Measurements from ENCODE around the gene DHRSX.
"Not testable (repeated sequence)": the region's sequence is repeated elsewhere in the genome, so short reads cannot be mapped to it uniquely, and the experiment has no call there.

The DHRSX gene

GRCh38 chrX:2395261-2395992, 105.3 kb downstream of the DHRSX start:
- DNase-seq (ENCODE audit: insufficient read length, low spot score) (no peak), FAIRE-seq (no peak)
- no peak for TF ChIP-seq POLR2A (IDR thresholded peaks at IDR 0.05; ENCODE audit: low read depth, low read length)

GRCh38 chrX:2391869-2392606, 108.7 kb downstream of the DHRSX start:
- DNase-seq (ENCODE audit: insufficient read length, low spot score) = peak; percentile 62
- TF ChIP-seq POLR2A (IDR thresholded peaks at IDR 0.05; ENCODE audit: low read depth, low read length) = no peak
- peak; percentile 81 for FAIRE-seq

- DNase-seq (ENCODE audit: insufficient read length, low spot score) = no peak
- no peak for TF ChIP-seq POLR2A (IDR thresholded peaks at IDR 0.05; ENCODE audit: low read depth, low read length)
- FAIRE-seq = no peak
Measured at GRCh38 chrX:2390754-2391153, 110.0 kb downstream of the DHRSX start.

GRCh38 chrX:2389731-2390130, 111.0 kb downstream of the DHRSX start:
- not testable (repeated sequence) for DNase-seq (ENCODE audit: insufficient read length, low spot score); FAIRE-seq

GRCh38 chrX:2389324-2389723, 111.5 kb downstream of the DHRSX start:
- FAIRE-seq (no peak), DNase-seq (ENCODE audit: insufficient read length, low spot score) (no peak)
- TF ChIP-seq POLR2A (IDR thresholded peaks at IDR 0.05; ENCODE audit: low read depth, low read length) = no peak

- no peak for TF ChIP-seq POLR2A (IDR thresholded peaks at IDR 0.05; ENCODE audit: low read depth, low read length)
- DNase-seq (ENCODE audit: insufficient read length, low spot score) (no peak), FAIRE-seq (no peak)
Measured at GRCh38 chrX:2388669-2389068, 112.1 kb downstream of the DHRSX start.

GRCh38 chrX:2387614-2388239, 113.0 kb downstream of the DHRSX start:
- no peak for FAIRE-seq
- no peak for DNase-seq (ENCODE audit: insufficient read length, low spot score)
- TF ChIP-seq POLR2A (IDR thresholded peaks at IDR 0.05; ENCODE audit: low read depth, low read length) = no peak

GRCh38 chrX:2385224-2385623, 115.6 kb downstream of the DHRSX start:
- DNase-seq (ENCODE audit: insufficient read length, low spot score) = peak; percentile 30
- no peak for TF ChIP-seq POLR2A (IDR thresholded peaks at IDR 0.05; ENCODE audit: low read depth, low read length)
- FAIRE-seq = no peak

- no peak for FAIRE-seq
- DNase-seq (ENCODE audit: insufficient read length, low spot score) = no peak
- TF ChIP-seq POLR2A (IDR thresholded peaks at IDR 0.05; ENCODE audit: low read depth, low read length) = no peak
Measured at GRCh38 chrX:2384486-2384885, 116.3 kb downstream of the DHRSX start.

GRCh38 chrX:2383735-2384134, 117.0 kb downstream of the DHRSX start:
- FAIRE-seq (no peak), DNase-seq (ENCODE audit: insufficient read length, low spot score) (no peak)
- TF ChIP-seq POLR2A (IDR thresholded peaks at IDR 0.05; ENCODE audit: low read depth, low read length) = no peak

- FAIRE-seq (no peak), DNase-seq (ENCODE audit: insufficient read length, low spot score) (no peak)
- no peak for TF ChIP-seq POLR2A (IDR thresholded peaks at IDR 0.05; ENCODE audit: low read depth, low read length)
Measured at GRCh38 chrX:2383144-2383543, 117.6 kb downstream of the DHRSX start.

GRCh38 chrX:2382433-2383048, 118.2 kb downstream of the DHRSX start:
- not testable (repeated sequence) for DNase-seq (ENCODE audit: insufficient read length, low spot score); FAIRE-seq

GRCh38 chrX:2376166-2376565, 124.6 kb downstream of the DHRSX start:
- FAIRE-seq = no peak
- DNase-seq (ENCODE audit: insufficient read length, low spot score) = no peak
- no peak for TF ChIP-seq POLR2A (IDR thresholded peaks at IDR 0.05; ENCODE audit: low read depth, low read length)

- no peak for FAIRE-seq
- no peak for TF ChIP-seq POLR2A (IDR thresholded peaks at IDR 0.05; ENCODE audit: low read depth, low read length)
- no peak for DNase-seq (ENCODE audit: insufficient read length, low spot score)
Measured at GRCh38 chrX:2374086-2374485, 126.7 kb downstream of the DHRSX start.
